SK-N-SH (cell line): ENCODE data around the gene HRK.

Experiments used
- EP300 ChIP-seq, 2 experiments: IDR thresholded peaks; 2 replicates each; pipeline versions ENCODE4 v1.4.0 to v1.6.1; 2012; ENCODE audit warnings: borderline replicate concordance in 1 of 2, low read depth in 1 of 2, low read length in 1 of 2
- RAD21 ChIP-seq: IDR thresholded peaks from 2 replicates; pipeline ENCODE4 v1.6.1; 2012; ENCODE audit warnings: mild to moderate bottlenecking, low read length
- TF ChIP-seq, protein P1 (sequence below): fragments of 200-600 bp; sonication (generic); IDR thresholded peaks from 2 replicates; pipeline ENCODE4 v1.6.1; 2017; ENCODE audit warnings: antibody characterized with exemption, mild to moderate bottlenecking, moderate library complexity

GRCh38 chr12:116884871-116885270, 3.6 kb upstream of the HRK start:
- TF ChIP-seq, protein P1, sequence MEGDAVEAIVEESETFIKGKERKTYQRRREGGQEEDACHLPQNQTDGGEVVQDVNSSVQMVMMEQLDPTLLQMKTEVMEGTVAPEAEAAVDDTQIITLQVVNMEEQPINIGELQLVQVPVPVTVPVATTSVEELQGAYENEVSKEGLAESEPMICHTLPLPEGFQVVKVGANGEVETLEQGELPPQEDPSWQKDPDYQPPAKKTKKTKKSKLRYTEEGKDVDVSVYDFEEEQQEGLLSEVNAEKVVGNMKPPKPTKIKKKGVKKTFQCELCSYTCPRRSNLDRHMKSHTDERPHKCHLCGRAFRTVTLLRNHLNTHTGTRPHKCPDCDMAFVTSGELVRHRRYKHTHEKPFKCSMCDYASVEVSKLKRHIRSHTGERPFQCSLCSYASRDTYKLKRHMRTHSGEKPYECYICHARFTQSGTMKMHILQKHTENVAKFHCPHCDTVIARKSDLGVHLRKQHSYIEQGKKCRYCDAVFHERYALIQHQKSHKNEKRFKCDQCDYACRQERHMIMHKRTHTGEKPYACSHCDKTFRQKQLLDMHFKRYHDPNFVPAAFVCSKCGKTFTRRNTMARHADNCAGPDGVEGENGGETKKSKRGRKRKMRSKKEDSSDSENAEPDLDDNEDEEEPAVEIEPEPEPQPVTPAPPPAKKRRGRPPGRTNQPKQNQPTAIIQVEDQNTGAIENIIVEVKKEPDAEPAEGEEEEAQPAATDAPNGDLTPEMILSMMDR = no peak
- TF ChIP-seq RAD21 = no peak
- TF ChIP-seq EP300 (IDR thresholded peaks at IDR 0.05; ENCODE audit: borderline replicate concordance in 1 of 2, low read depth in 1 of 2, low read length in 1 of 2) = no peak
